HFF-Myc (cell line): ENCODE results near the gene DHPS.

ENCODE experiments used
- DNase-seq: peaks from one replicate; pipeline ENCODE4 v3.0.0-alpha.2; 2011; ENCODE audit warnings: low read depth; ENCODE audit errors: extremely low read depth
- H3K4me3 ChIP-seq: replicated peaks from 2 replicates; pipeline ENCODE4 v1.5.1; 2011; ENCODE audit warnings: low read depth, mild to moderate bottlenecking, control low read depth, low read length
- CTCF ChIP-seq: IDR thresholded peaks from 2 replicates; pipeline ENCODE4 v1.5.1; 2012; ENCODE audit warnings: mild to moderate bottlenecking, low read depth, low read length, control low read depth; ENCODE audit errors: missing control alignments

Gene DHPS

GRCh38 chr19:12628040-12629022, 53.3 kb downstream of the DHPS start:
- no peak for TF ChIP-seq CTCF
- no peak overlapping the region for H3K4me3 ChIP-seq
- DNase-seq: no peak

DNA sequence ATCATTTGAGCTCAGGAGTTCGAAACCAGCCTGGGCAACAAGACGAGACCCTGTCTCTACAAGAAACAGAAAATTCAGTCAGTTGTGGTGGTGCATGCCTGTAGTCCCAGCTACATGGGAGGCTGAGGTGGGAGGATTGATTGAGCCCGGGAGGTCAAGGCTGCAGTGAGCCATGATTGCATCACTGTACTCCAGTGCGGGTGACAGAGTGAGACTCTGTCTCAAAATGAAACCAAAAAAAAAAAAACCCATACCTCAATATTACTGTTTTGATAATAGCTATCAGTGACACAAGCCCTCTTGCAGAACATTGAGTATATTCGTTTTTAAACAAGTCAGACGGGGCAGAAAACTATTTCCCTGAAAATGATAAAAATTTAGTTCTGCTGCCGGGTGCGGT, 54.7 kb downstream of the DHPS start:
- DNase-seq: no peak
- no peak for TF ChIP-seq CTCF
- H3K4me3 ChIP-seq: no peak overlapping the region
